GM23338 (cell line): ENCODE measurements around the gene BTBD9. TPM values are rescaled to one million over a fixed set of nuclear protein-coding genes. Genes with fewer than 3 reads are reported as not detected.
A peak's percentile ranks its signal among the peaks of the same experiment; 100 is the strongest.

Experiments
- ATAC-seq: fragments of 200-7000 bp; cut with Tn5 transposase; 3 replicates; pipeline ENCODE4 v1.9.1; 2020
- DNase-seq: peaks from one replicate; pipeline ENCODE4 v3.0.0-alpha.2; 2015; ENCODE audit warnings: low spot score
- H2AFZ ChIP-seq: fragments of 200-600 bp; sonication (generic); 2 replicates; pipeline ENCODE4 v1.8.0; 2016; ENCODE audit warnings: antibody characterized with exemption, mild to moderate bottlenecking, moderate library complexity
- H3F3A ChIP-seq: fragments of 200-600 bp; sonication (generic); replicated peaks from 2 replicates; pipeline ENCODE4 v1.8.0; 2017; ENCODE audit warnings: antibody characterized with exemption, mixed run types, low read depth
- H3K27ac ChIP-seq: fragments of 200-600 bp; sonication (generic); 2 replicates; pipeline ENCODE4 v1.6.1; 2016; ENCODE audit warnings: low read depth
- H3K27me3 ChIP-seq: fragments of 200-600 bp; sonication (generic); 2 replicates; pipeline ENCODE4 v1.8.0; 2016; ENCODE audit warnings: mild to moderate bottlenecking, mixed run types, moderate library complexity; ENCODE audit not compliant: insufficient read depth
- H3K36me3 ChIP-seq: fragments of 200-600 bp; sonication (generic); 2 replicates; pipeline ENCODE4 v1.8.0; 2016; ENCODE audit warnings: mild to moderate bottlenecking; ENCODE audit not compliant: insufficient read depth
- H3K4me1 ChIP-seq: fragments of 200-600 bp; sonication (generic); 2 replicates; pipeline ENCODE4 v1.8.0; 2016; ENCODE audit warnings: mild to moderate bottlenecking, moderate library complexity; ENCODE audit not compliant: insufficient read depth
- H3K4me2 ChIP-seq: fragments of 200-600 bp; sonication (generic); 2 replicates; pipeline ENCODE4 v1.7.1; 2017; ENCODE audit warnings: mixed run types
- H3K4me3 ChIP-seq: fragments of 200-600 bp; sonication (generic); 2 replicates; pipeline ENCODE4 v1.6.1; 2016; ENCODE audit warnings: mixed run types
- H3K79me2 ChIP-seq: fragments of 200-600 bp; sonication (generic); replicated peaks from 2 replicates; pipeline ENCODE4 v1.8.0; 2017; ENCODE audit warnings: mild to moderate bottlenecking; ENCODE audit not compliant: insufficient read depth
- H3K9me2 ChIP-seq: fragments of 200-600 bp; sonication (generic); 2 replicates; pipeline ENCODE4 v1.8.0; 2017; ENCODE audit not compliant: insufficient read depth
- H4K20me1 ChIP-seq: fragments of 200-600 bp; sonication (generic); replicated peaks from 2 replicates; pipeline ENCODE4 v1.8.0; 2017; ENCODE audit warnings: mild to moderate bottlenecking; ENCODE audit not compliant: insufficient read depth
- H3K27ac Mint-ChIP-seq: 2 replicates; pipeline ENCODE4 v1.8.0; 2020; ENCODE audit warnings: inconsistent platforms, mild to moderate bottlenecking, moderate library complexity, mixed read lengths
- H3K27me3 Mint-ChIP-seq: 3 replicates; pipeline ENCODE4 v1.8.0; 2022; ENCODE audit warnings: low read depth, mild to moderate bottlenecking, moderate library complexity, mixed read lengths, inconsistent platforms; ENCODE audit not compliant: insufficient read depth, poor library complexity
- H3K36me3 Mint-ChIP-seq: 3 replicates; pipeline ENCODE4 v1.8.0; 2021; ENCODE audit warnings: low read depth, mild to moderate bottlenecking, inconsistent platforms, moderate library complexity, mixed read lengths
- H3K4me1 Mint-ChIP-seq: 3 replicates; pipeline ENCODE4 v1.8.0; 2020; ENCODE audit warnings: mild to moderate bottlenecking, inconsistent platforms, mixed read lengths
- H3K4me3 Mint-ChIP-seq: 3 replicates; pipeline ENCODE4 v1.8.0; 2021; ENCODE audit warnings: moderate library complexity, mild to moderate bottlenecking, inconsistent platforms, mixed read lengths
- H3K9me3 Mint-ChIP-seq: 3 replicates; pipeline ENCODE4 v1.8.0; 2020; ENCODE audit warnings: moderate library complexity, mild to moderate bottlenecking, inconsistent platforms, mixed read lengths
- CREB1 ChIP-seq: fragments of 250-450 bp; sonication (Bioruptor Pico); IDR thresholded peaks from 2 replicates; pipeline ENCODE4 v1.5.0; 2020; ENCODE audit warnings: low read depth, mild to moderate bottlenecking, moderate library complexity
- EZH2phosphoT487 ChIP-seq: fragments of 200-600 bp; sonication (generic); IDR thresholded peaks from one replicate; pipeline ENCODE4 v1.8.1; 2018; ENCODE audit warnings: antibody characterized with exemption; ENCODE audit not compliant: unreplicated experiment
- NANOG ChIP-seq: IDR thresholded peaks from 2 replicates; pipeline ENCODE4 v1.6.1; 2016; ENCODE audit warnings: antibody characterized with exemption, borderline replicate concordance
- POLR2AphosphoS5 ChIP-seq: IDR thresholded peaks from 2 replicates; pipeline ENCODE4 v1.6.1; 2016; ENCODE audit warnings: antibody characterized with exemption, low read depth
- REST ChIP-seq: IDR thresholded peaks from one replicate; pipeline ENCODE4 v1.6.1; 2018; ENCODE audit warnings: antibody characterized with exemption; ENCODE audit not compliant: unreplicated experiment
- STAT1 ChIP-seq: IDR thresholded peaks from one replicate; pipeline ENCODE4 v1.6.1; 2016; ENCODE audit warnings: antibody characterized with exemption; ENCODE audit not compliant: unreplicated experiment
- ZNF114 ChIP-seq: fragments of 250-450 bp; sonication (Bioruptor Pico); IDR thresholded peaks from 2 replicates; pipeline ENCODE4 v1.5.0; 2020; ENCODE audit warnings: mild to moderate bottlenecking, moderate library complexity
- polyA plus RNA-seq: library from polyadenylated mRNA; unstranded; fragments of >200 nt; fragmentation: Nextera tagmentation; extraction: Ambion mirVana; gene quantifications from 2 replicates; pipeline ENCODE4 v1.2.1, GENCODE V29; 2016
- total RNA-seq: library from RNA; depleted of rRNA; stranded (reverse); fragments of >200 nt; shearing (Covaris generic); gene quantifications from 2 replicates; pipeline ENCODE4 v1.2.3, GENCODE V29; 2014
- TF ChIP-seq, protein P1 (sequence below): IDR thresholded peaks from 2 replicates; pipeline ENCODE4 v1.6.1; 2016; ENCODE audit warnings: antibody characterized with exemption
- TF ChIP-seq, protein P2 (sequence below), 2 experiments: fragments of 200-600 bp in 1 of 2; sonication (generic) in 1 of 2; conservative IDR thresholded peaks; 2 replicates each; pipeline versions ENCODE4 v1.5.1 to v1.6.1; 2016 to 2017; ENCODE audit warnings: antibody characterized with exemption in 2 of 2, low read depth in 2 of 2, mild to moderate bottlenecking in 2 of 2, moderate library complexity in 1 of 2
- TF ChIP-seq, protein P3 (sequence below): fragments of 250-450 bp; sonication (Bioruptor Pico); IDR thresholded peaks from 2 replicates; pipeline ENCODE4 v1.5.0; 2020; ENCODE audit warnings: mild to moderate bottlenecking, moderate library complexity

The BTBD9 gene
- total and polyA plus RNA-seq, 2 experiments from 2014 or later: 4.2 to 5.3 TPM

GRCh38 chr6:38271081-38271480 lies 368.6 kb downstream of the BTBD9 start:
- Mint-ChIP-seq H3K27ac (no peak overlapping the region), H3K27me3 (peaks cover 5% of the 10 kb centered on the region), H3K4me3 (no peak overlapping the region), H3K9me3 (no peaks in the 10 kb centered on the region; the same call in 2 of the 3 replicates), H3K36me3 (no peaks in the 10 kb centered on the region), H3K4me1 (peaks cover 48% of the 10 kb centered on the region)
- no peaks in the 10 kb centered on the region for H4K20me1 ChIP-seq
- H3K4me1 ChIP-seq: peaks cover 43% of the 10 kb centered on the region
- TF ChIP-seq STAT1 (no peak), REST (no peak), NANOG (no peak), EZH2phosphoT487 (no peak), ZNF114 (no peak), POLR2AphosphoS5 (no peak), CREB1 (CRISPR knock-in tag) (no peak)
- TF ChIP-seq, protein P1, sequence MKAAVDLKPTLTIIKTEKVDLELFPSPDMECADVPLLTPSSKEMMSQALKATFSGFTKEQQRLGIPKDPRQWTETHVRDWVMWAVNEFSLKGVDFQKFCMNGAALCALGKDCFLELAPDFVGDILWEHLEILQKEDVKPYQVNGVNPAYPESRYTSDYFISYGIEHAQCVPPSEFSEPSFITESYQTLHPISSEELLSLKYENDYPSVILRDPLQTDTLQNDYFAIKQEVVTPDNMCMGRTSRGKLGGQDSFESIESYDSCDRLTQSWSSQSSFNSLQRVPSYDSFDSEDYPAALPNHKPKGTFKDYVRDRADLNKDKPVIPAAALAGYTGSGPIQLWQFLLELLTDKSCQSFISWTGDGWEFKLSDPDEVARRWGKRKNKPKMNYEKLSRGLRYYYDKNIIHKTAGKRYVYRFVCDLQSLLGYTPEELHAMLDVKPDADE: no peak
- TF ChIP-seq, protein P2, sequence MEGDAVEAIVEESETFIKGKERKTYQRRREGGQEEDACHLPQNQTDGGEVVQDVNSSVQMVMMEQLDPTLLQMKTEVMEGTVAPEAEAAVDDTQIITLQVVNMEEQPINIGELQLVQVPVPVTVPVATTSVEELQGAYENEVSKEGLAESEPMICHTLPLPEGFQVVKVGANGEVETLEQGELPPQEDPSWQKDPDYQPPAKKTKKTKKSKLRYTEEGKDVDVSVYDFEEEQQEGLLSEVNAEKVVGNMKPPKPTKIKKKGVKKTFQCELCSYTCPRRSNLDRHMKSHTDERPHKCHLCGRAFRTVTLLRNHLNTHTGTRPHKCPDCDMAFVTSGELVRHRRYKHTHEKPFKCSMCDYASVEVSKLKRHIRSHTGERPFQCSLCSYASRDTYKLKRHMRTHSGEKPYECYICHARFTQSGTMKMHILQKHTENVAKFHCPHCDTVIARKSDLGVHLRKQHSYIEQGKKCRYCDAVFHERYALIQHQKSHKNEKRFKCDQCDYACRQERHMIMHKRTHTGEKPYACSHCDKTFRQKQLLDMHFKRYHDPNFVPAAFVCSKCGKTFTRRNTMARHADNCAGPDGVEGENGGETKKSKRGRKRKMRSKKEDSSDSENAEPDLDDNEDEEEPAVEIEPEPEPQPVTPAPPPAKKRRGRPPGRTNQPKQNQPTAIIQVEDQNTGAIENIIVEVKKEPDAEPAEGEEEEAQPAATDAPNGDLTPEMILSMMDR (conservative IDR thresholded peaks at IDR 0.05; ENCODE audit: low read depth in 2 of 2): no peak; a peak in 1 of 4 replicates
- TF ChIP-seq, protein P3, sequence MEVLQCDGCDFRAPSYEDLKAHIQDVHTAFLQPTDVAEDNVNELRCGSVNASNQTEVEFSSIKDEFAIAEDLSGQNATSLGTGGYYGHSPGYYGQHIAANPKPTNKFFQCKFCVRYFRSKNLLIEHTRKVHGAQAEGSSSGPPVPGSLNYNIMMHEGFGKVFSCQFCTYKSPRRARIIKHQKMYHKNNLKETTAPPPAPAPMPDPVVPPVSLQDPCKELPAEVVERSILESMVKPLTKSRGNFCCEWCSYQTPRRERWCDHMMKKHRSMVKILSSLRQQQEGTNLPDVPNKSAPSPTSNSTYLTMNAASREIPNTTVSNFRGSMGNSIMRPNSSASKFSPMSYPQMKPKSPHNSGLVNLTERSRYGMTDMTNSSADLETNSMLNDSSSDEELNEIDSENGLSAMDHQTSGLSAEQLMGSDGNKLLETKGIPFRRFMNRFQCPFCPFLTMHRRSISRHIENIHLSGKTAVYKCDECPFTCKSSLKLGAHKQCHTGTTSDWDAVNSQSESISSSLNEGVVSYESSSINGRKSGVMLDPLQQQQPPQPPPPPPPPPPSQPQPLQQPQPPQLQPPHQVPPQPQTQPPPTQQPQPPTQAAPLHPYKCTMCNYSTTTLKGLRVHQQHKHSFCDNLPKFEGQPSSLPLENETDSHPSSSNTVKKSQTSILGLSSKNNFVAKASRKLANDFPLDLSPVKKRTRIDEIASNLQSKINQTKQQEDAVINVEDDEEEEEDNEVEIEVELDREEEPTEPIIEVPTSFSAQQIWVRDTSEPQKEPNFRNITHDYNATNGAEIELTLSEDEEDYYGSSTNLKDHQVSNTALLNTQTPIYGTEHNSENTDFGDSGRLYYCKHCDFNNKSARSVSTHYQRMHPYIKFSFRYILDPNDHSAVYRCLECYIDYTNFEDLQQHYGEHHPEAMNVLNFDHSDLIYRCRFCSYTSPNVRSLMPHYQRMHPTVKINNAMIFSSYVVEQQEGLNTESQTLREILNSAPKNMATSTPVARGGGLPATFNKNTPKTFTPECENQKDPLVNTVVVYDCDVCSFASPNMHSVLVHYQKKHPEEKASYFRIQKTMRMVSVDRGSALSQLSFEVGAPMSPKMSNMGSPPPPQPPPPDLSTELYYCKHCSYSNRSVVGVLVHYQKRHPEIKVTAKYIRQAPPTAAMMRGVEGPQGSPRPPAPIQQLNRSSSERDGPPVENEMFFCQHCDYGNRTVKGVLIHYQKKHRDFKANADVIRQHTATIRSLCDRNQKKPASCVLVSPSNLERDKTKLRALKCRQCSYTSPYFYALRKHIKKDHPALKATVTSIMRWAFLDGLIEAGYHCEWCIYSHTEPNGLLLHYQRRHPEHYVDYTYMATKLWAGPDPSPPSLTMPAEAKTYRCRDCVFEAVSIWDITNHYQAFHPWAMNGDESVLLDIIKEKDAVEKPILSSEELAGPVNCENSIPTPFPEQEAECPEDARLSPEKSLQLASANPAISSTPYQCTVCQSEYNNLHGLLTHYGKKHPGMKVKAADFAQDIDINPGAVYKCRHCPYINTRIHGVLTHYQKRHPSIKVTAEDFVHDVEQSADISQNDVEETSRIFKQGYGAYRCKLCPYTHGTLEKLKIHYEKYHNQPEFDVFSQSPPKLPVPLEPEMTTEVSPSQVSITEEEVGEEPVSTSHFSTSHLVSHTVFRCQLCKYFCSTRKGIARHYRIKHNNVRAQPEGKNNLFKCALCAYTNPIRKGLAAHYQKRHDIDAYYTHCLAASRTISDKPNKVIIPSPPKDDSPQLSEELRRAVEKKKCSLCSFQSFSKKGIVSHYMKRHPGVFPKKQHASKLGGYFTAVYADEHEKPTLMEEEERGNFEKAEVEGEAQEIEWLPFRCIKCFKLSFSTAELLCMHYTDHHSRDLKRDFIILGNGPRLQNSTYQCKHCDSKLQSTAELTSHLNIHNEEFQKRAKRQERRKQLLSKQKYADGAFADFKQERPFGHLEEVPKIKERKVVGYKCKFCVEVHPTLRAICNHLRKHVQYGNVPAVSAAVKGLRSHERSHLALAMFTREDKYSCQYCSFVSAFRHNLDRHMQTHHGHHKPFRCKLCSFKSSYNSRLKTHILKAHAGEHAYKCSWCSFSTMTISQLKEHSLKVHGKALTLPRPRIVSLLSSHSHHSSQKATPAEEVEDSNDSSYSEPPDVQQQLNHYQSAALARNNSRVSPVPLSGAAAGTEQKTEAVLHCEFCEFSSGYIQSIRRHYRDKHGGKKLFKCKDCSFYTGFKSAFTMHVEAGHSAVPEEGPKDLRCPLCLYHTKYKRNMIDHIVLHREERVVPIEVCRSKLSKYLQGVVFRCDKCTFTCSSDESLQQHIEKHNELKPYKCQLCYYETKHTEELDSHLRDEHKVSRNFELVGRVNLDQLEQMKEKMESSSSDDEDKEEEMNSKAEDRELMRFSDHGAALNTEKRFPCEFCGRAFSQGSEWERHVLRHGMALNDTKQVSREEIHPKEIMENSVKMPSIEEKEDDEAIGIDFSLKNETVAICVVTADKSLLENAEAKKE (CRISPR knock-in tag): no peak
- no peaks in the 10 kb centered on the region for H3K27me3 ChIP-seq
- H3F3A ChIP-seq: no peaks in the 10 kb centered on the region
- no peaks in the 10 kb centered on the region for H3K79me2 ChIP-seq
- peak; percentile 39 for ATAC-seq
- no peak overlapping the region for H2AFZ ChIP-seq
- no peak overlapping the region for H3K4me3 ChIP-seq
- H3K9me2 ChIP-seq: no peaks in the 10 kb centered on the region
- no peak overlapping the region; the same call in 1 of the 2 replicates for H3K4me2 ChIP-seq
- no peak for DNase-seq
- no peaks in the 10 kb centered on the region for H3K36me3 ChIP-seq
- H3K27ac ChIP-seq: no peak overlapping the region
